SW480 (cell line): ENCODE data around the gene TRABD.

Source experiments
- DNase-seq: peaks from one replicate; pipeline ENCODE4 v3.0.0-alpha.2; 2016; ENCODE audit warnings: low spot score

Gene TRABD

GRCh38 chr22:50186761-50187523 lies 1.2 kb downstream of the TRABD start:
- DNase-seq = no peak

- no peak for DNase-seq
Observed at GRCh38 chr22:50188356-50188755, 2.6 kb downstream of the TRABD start.

GRCh38 chr22:50189184-50189848 lies 3.6 kb downstream of the TRABD start:
- DNase-seq = no peak

DNA sequence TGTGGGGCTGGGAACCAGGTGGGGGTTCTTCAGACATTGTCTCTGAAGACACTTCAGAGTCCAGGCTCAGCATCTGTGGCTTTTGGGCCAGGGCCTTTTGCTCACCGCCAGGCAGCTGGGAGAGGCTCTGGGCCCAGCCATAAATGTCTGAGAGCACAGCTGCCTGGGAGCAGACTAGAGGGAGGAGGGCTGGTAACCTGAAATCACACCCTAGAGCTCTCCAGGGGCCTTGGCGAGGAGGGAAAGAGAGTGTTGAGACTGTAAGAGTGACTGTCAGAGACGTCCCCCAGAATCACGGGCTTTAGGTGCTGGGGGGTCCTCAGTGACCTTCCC lies 4.1 kb downstream of the TRABD start:
- DNase-seq = no peak

DNA sequence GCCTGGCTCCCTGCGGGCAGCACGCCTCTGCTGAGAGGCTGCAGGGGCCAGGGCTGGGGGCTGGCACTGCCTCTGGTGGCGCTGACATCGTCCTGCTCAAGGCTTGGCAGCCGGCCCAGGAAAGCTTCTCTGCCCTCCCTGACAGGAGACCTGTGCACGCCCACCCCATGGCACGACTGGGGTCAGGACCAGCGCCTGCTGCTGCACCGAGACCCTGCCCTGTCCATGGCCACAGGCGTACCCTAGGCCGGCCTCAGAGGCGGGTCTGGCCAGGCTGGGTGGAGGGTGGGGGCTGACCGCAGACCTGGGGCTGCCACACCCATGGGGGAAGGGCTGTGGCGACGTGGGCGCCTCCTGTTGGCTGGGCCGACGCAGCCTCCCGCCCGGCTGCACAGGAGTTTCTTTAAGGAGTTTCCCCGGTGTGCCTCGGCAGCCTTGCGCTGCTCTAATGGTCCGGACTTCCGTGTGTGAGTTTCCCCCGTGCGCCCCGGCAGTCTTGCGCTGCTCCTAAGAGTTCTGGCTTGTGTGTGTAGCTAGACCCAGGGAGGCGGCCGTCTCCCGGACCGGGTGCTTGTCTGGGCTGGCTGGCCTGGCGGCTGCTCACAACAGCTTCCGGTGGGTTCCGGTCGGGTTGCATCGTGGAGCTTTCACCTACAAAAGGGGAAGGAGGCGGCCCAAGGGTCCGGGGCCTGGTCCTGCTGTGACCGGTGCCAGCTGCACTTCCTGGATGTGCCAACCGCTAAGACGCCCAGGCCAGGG lies 4.6 kb downstream of the TRABD start:
- DNase-seq = peak; percentile 40

DNA sequence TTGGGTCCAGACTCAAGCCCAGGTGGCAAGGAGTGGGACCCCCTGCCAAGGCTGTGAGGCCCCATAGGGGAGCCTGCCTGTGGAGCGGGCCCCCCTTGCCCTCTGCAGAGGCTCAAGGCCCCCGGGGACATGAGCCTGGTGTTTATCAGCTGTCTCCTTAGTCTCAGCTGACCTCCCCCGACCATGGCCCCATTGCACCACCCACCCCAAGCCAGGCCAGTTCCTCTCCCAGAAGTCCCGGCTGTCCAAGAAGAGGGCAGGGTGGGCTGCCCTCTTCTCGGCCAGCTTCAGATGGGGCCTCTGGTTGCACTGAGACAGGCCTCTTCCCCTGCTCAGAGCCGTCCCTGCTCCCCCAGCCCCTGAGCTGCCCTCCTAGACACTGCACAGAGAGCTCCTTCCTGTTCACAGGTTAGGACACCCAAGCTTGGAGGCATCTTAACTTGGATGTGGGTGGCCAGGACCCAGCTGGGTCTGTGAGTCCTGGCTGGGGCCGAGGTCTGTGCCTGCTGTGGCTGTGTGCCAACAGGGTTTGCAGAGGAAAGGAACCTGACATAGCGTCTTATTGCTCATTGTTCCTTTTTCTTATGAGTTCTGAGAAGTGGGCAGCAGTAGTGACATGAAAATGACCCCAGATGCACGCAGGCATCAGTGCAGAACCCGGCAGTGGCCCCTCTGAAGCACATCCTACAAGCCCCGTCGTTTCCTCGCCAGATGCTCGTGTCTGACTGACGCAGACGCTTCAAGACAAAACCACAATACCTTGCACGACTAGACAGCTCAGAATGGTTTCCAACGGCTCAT lies 5.4 kb downstream of the TRABD start:
- DNase-seq = no peak

DNA sequence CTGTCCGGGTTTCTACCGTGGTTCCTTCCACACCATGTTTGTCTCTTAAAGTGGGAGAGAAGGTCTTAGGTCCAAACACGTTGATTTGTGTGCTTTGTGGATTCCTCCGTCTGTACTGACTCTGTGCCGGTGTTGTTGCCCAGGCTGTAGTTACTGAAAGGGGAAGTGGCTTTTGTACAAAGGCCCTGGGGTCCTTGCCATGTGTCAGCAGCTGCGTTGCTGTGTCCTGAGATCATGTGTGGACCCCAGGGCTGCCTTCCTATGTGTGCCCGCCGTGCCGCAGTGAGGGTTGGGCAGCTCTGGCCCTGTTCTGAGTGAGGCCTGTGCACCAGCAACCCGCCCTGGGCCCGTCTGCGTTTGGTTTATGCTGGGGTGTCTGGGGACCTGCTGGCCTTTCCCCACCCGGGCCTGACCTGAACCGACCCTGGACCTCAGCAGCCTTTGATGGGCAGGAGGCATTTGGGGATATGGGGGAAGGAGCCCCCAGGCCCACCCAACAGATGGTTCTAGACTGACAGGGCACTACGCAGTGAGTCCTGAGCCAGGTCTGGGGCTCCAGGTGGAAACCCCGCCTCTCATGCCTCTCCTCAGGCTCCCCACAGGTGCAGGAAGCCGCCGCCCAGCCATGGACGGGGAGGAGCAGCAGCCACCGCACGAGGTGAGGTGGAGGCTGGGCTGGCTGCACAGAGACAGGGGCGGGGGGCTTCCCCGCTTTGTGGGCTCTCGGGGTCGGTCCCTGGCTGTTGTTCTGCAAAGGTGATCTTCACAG lies 6.9 kb downstream of the TRABD start:
- no peak for DNase-seq

GRCh38 chr22:50193621-50194020 lies 7.9 kb downstream of the TRABD start:
- DNase-seq = no peak

DNA sequence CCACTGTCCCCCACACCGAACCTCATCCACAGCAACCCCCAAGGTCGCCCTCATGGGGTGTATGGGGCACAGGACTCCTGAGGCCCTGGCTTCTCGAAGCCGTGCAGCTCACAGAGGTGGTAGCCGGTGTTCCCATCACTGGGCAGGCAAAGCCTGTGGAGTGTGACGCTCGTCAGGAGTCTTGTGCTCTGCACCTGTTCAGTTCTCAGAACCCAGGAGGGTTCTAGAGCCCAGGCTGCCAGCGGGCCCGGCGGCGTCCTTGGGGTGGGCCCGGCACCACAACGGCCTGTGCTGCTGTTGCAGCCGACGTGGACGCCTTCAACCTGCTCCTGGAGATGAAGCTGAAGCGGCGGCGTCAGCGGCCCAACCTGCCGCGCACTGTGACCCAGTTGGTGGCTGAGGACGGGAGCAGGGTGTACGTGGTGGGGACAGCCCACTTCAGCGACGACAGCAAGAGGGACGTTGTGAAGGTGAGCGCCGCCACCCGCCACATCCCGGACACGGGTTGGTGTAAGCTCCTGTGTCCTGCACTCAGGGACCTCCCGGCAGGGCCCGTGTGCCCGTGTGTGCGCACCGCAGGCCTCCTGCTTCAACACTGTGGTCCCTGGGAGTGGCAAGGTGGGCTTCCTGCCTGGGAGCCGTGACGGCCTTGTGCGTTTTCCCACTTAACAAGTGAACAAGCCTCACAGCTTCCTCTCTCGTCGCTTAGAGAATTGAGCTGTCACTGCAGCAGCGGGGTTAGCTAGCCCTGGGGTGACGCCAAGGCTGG lies 8.5 kb downstream of the TRABD start:
- no peak for DNase-seq

GRCh38 chr22:50196256-50196655 lies 10.5 kb downstream of the TRABD start:
- no peak for DNase-seq

DNA sequence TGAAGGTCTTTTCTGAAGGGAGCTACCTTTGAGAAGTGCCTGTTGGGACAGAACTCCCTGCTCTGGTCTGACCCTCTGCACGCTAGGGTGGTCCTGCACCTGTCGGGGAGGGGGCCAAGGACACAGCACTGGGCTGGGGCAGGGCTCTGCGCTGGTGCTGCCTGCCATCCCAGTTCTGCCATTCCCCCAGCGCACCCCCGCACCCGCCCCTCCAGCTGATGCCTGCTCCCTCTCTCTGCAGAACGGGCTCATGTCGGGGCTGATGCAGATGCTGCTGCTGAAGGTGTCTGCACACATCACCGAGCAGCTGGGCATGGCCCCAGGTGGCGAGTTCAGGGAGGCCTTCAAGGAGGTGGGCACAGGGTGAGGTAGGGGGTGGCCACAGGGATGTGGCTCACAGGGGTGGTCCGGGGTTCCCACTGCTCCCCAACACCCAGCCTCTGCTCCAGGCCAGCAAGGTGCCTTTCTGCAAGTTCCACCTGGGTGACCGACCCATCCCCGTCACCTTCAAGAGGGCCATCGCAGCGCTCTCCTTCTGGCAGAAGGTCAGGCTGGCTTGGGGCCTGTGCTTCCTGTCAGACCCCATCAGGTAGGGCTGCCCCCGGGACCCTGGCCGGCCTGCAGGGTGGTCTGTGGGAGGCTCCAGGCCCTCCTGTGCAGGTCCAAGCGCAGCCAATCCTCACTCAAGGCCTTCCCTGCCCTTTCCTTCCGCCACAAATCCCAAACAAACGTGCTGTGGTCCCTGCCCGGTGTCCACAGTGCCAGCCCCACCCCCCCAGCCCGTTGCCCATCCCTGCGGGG lies 11.5 kb downstream of the TRABD start:
- DNase-seq = no peak

DNA sequence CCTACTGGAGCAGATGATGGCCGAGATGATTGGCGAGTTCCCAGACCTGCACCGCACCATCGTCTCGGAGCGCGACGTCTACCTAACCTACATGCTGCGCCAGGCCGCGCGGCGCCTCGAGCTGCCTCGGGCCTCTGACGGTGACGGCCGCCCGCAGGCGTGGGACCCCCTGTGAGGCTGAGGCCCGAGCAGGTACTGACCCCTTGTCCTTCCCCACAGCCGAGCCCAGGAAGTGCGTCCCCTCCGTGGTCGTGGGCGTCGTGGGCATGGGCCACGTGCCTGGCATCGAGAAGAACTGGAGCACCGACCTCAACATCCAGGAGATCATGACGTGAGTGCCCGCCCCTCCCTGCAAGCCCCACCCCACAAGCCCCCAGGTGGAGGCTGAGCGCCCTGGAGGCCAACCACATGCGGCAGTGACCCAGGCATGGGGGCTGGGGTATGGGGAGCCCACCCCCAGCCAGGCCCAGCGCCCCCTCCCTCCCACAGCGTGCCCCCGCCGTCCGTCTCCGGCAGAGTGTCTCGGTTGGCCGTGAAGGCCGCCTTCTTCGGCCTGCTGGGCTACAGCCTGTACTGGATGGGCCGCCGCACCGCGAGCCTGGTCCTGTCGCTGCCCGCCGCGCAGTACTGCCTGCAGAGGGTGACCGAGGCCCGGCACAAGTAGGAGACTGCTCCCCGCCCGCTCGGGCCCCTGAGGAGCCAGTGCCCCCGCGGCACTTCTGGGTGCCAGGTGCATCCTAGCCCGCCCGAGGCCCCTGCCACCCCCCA lies 12.3 kb downstream of the TRABD start:
- DNase-seq = no peak

- DNase-seq = no peak
Observed at GRCh38 chr22:50198624-50199017, 12.9 kb downstream of the TRABD start.

- no peak for DNase-seq
Observed at GRCh38 chr22:50199251-50199721, 13.6 kb downstream of the TRABD start.

- DNase-seq = no peak
Observed at GRCh38 chr22:50199829-50200460, 14.2 kb downstream of the TRABD start.

GRCh38 chr22:50200461-50201190 lies 14.9 kb downstream of the TRABD start, which contains the start of gene SELENOO:
Gene SELENOO (plus strand): TSS chr22:50201011. CDS start chr22:50201037, 26 bp downstream.
- DNase-seq = peak; percentile 72
